Measurements from ENCODE around the gene BAIAP2. TPM values are rescaled to one million over a fixed set of nuclear protein-coding genes. Genes with fewer than 3 reads are reported as not detected.

BAIAP2 gene
- polyA plus RNA-seq, 3 donors: 8.6 to 17.0 (median 11.2) TPM

- intact Hi-C loops (cut with micrococcal nuclease): no loop called here
- H3K27ac Mint-ChIP-seq: no peak overlapping the region
- 96% methylated on average over 15 of the region's 34 CpGs for WGBS (ENCODE audit: insufficient coverage)
- Histone ChIP-seq H3K79me2 (ENCODE audit: insufficient read depth, low read length) (no peaks in the 10 kb centered on the region), H3K27ac (ENCODE audit: low read depth in 1 of 2, low read length in 2 of 2) (no peak overlapping the region), H3K36me3 (replicated peaks in 1 of 2; ENCODE audit: control insufficient read depth in 1 of 2, insufficient read depth in 2 of 2, low read length in 2 of 2) (peaks cover 8 to 13% of the 10 kb centered on the region in 2 donors), H2AFZ (ENCODE audit: insufficient read depth, low read depth, low read length, poor library complexity, severe bottlenecking) (no peak overlapping the region), H3K4me2 (replicated peaks; ENCODE audit: extremely low read depth, low read length, poor library complexity, severe bottlenecking) (no peak overlapping the region), H3K27me3 (ENCODE audit: control insufficient read depth in 2 of 2, insufficient read depth in 2 of 2, low read length in 2 of 2) (no peaks in the 10 kb centered on the region), H3K9ac (ENCODE audit: insufficient read depth, low read length, poor library complexity, severe bottlenecking) (no peak overlapping the region), H3K4me3 (replicated peaks in 1 of 3; ENCODE audit: low read depth in 2 of 3, low read length in 3 of 3) (no peak overlapping the region), H3K4me1 (ENCODE audit: control insufficient read depth in 1 of 2, insufficient read depth in 2 of 2, low read length in 2 of 2) (no peaks in the 10 kb centered on the region), H4K20me1 (ENCODE audit: insufficient read depth, low read length) (peaks cover 20% of the 10 kb centered on the region), H3K9me3 (replicated peaks in 1 of 2; ENCODE audit: control insufficient read depth in 1 of 2, insufficient read depth in 1 of 2, low read length in 2 of 2) (no peaks in the 10 kb centered on the region)
- H3K4me1 Mint-ChIP-seq: no peaks in the 10 kb centered on the region
- DNase-seq: no peak
- peaks cover 0 to 4% (median 0%) of the 10 kb centered on the region in 7 donors for H3K9me3 Mint-ChIP-seq
- H3K36me3 Mint-ChIP-seq: peaks cover 9 to 13% of the 10 kb centered on the region in 2 donors
- H3K27me3 Mint-ChIP-seq (ENCODE audit: low read depth in 3 of 3): peaks cover 0 to 4% (median 0%) of the 10 kb centered on the region in 3 donors
- TF ChIP-seq CTCF (IDR thresholded peaks at IDR 0.05): no peak
- no peak overlapping the region for H3K4me3 Mint-ChIP-seq
Observed at GRCh38 chr17:81126281-81127132, 91.6 kb downstream of the BAIAP2 start.

DNA sequence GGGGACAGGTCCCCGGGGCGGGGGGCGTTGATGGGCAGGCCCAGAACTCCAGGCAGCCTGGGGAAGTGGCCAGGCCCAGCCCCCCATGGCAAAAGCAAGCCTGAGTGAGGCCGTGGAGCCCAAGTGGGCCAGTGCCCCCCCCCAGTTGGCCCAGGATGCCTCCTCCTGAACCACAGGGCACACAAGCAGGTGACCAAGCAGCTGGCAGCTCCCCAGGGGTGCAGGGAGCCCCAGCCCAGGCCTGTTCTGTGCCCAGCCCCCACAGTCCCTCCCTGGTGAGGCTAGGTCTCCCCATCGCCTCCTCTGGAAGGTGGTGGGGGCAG lies 92.1 kb downstream of the BAIAP2 start:
- Histone ChIP-seq H2AFZ (ENCODE audit: insufficient read depth, low read depth, low read length, poor library complexity, severe bottlenecking) (no peak overlapping the region), H3K4me3 (replicated peaks in 1 of 3; ENCODE audit: low read depth in 2 of 3, low read length in 3 of 3) (no peak overlapping the region), H3K79me2 (ENCODE audit: insufficient read depth, low read length) (no peaks in the 10 kb centered on the region), H3K36me3 (replicated peaks in 1 of 2; ENCODE audit: control insufficient read depth in 1 of 2, insufficient read depth in 2 of 2, low read length in 2 of 2) (peaks cover 6 to 13% of the 10 kb centered on the region in 2 donors), H3K4me1 (ENCODE audit: control insufficient read depth in 1 of 2, insufficient read depth in 2 of 2, low read length in 2 of 2) (no peaks in the 10 kb centered on the region), H3K4me2 (replicated peaks; ENCODE audit: extremely low read depth, low read length, poor library complexity, severe bottlenecking) (no peak overlapping the region), H3K27ac (ENCODE audit: low read depth in 1 of 2, low read length in 2 of 2) (no peak overlapping the region), H4K20me1 (ENCODE audit: insufficient read depth, low read length) (peaks cover 26% of the 10 kb centered on the region), H3K9me3 (replicated peaks in 1 of 2; ENCODE audit: control insufficient read depth in 1 of 2, insufficient read depth in 1 of 2, low read length in 2 of 2) (no peaks in the 10 kb centered on the region), H3K27me3 (ENCODE audit: control insufficient read depth in 2 of 2, insufficient read depth in 2 of 2, low read length in 2 of 2) (no peaks in the 10 kb centered on the region), H3K9ac (ENCODE audit: insufficient read depth, low read length, poor library complexity, severe bottlenecking) (no peak overlapping the region)
- Mint-ChIP-seq H3K9me3 (peaks cover 0 to 4% (median 0%) of the 10 kb centered on the region in 7 donors), H3K27ac (no peak overlapping the region), H3K36me3 (peaks cover 9 to 13% of the 10 kb centered on the region in 2 donors), H3K4me3 (no peak overlapping the region), H3K27me3 (ENCODE audit: low read depth in 3 of 3) (peaks cover 0 to 5% (median 0%) of the 10 kb centered on the region in 3 donors), H3K4me1 (no peaks in the 10 kb centered on the region)
- intact Hi-C loops (cut with micrococcal nuclease): no loop called here
- WGBS (ENCODE audit: insufficient coverage): 100% methylated on average over 2 of the region's 5 CpGs
- DNase-seq: no peak
- no peak for TF ChIP-seq CTCF (IDR thresholded peaks at IDR 0.05)
